Measurements from ENCODE around the gene MUC20.

GRCh38 chr3:195752546-195753331 lies 32.0 kb downstream of the MUC20 start:
- TF ChIP-seq CTCF (IDR thresholded peaks at IDR 0.05; ENCODE audit: low read depth, low read length, missing input control) (no peak), REST (IDR thresholded peaks at IDR 0.05) (no peak), RAD21 (IDR thresholded peaks at IDR 0.05) (no peak), YY1 (IDR thresholded peaks at IDR 0.05) (no peak), HNF4A (conservative IDR thresholded peaks at IDR 0.05) (no peak), FOXA2 (IDR thresholded peaks at IDR 0.05) (no peak), JUND (IDR thresholded peaks at IDR 0.05) (no peak), GABPA (IDR thresholded peaks at IDR 0.05 in 1 of 2, conservative IDR thresholded peaks at IDR 0.05 in 1 of 2) (no peak)
